Measurements from ENCODE around the gene FRG2.
"Not testable (repeated sequence)": the region's sequence is repeated elsewhere in the genome, so short reads cannot be mapped to it uniquely, and the experiment has no call there.

Gene FRG2

GRCh38 chr4:190019023-190019858, 7.8 kb downstream of the FRG2 start:
- no peaks in the 10 kb centered on the region for H3K9me3 Mint-ChIP-seq
- peaks cover 28% of the 10 kb centered on the region for H3K4me1 Mint-ChIP-seq
- H3K4me3 Mint-ChIP-seq, result peak overlapping the region; percentile 0
- H3K36me3 Mint-ChIP-seq, result peaks cover 2% of the 10 kb centered on the region
- no peak overlapping the region for H3K27ac Mint-ChIP-seq
- peaks cover 51% of the 10 kb centered on the region for H3K27me3 Mint-ChIP-seq

- no peak overlapping the region for H3K4me3 Mint-ChIP-seq
- peaks cover 28% of the 10 kb centered on the region for H3K4me1 Mint-ChIP-seq
- H3K27me3 Mint-ChIP-seq, result peaks cover 55% of the 10 kb centered on the region
- peaks cover 8% of the 10 kb centered on the region for H3K9me3 Mint-ChIP-seq
- H3K36me3 Mint-ChIP-seq, result peaks cover 2% of the 10 kb centered on the region
- H3K27ac Mint-ChIP-seq, result no peak overlapping the region
Measured at GRCh38 chr4:190018201-190018920, 8.7 kb downstream of the FRG2 start.

GRCh38 chr4:190017357-190018200, 9.5 kb downstream of the FRG2 start:
- Mint-ChIP-seq H3K9me3 (peaks cover 10% of the 10 kb centered on the region), H3K27me3 (peaks cover 56% of the 10 kb centered on the region), H3K27ac (no peak overlapping the region), H3K4me1 (peaks cover 28% of the 10 kb centered on the region), H3K36me3 (peaks cover 2% of the 10 kb centered on the region), H3K4me3 (no peak overlapping the region)

- peaks cover 57% of the 10 kb centered on the region for H3K27me3 Mint-ChIP-seq
- H3K9me3 Mint-ChIP-seq, result peaks cover 10% of the 10 kb centered on the region
- H3K4me1 Mint-ChIP-seq, result peaks cover 28% of the 10 kb centered on the region
- H3K36me3 Mint-ChIP-seq, result peaks cover 2% of the 10 kb centered on the region
- H3K27ac Mint-ChIP-seq, result no peak overlapping the region
- no peak overlapping the region for H3K4me3 Mint-ChIP-seq
Measured at GRCh38 chr4:190016369-190017289, 10.4 kb downstream of the FRG2 start.

- H3K4me3 Mint-ChIP-seq, result no peak overlapping the region
- peaks cover 53% of the 10 kb centered on the region for H3K27me3 Mint-ChIP-seq
- H3K9me3 Mint-ChIP-seq, result peaks cover 10% of the 10 kb centered on the region
- peaks cover 22% of the 10 kb centered on the region for H3K4me1 Mint-ChIP-seq
- H3K27ac Mint-ChIP-seq, result no peak overlapping the region
- H3K36me3 Mint-ChIP-seq, result peaks cover 2% of the 10 kb centered on the region
Measured at GRCh38 chr4:190015538-190016368, 11.3 kb downstream of the FRG2 start.

GRCh38 chr4:190014771-190015537, 12.1 kb downstream of the FRG2 start:
- Mint-ChIP-seq H3K27me3 (peaks cover 47% of the 10 kb centered on the region), H3K4me1 (peaks cover 19% of the 10 kb centered on the region), H3K4me3 (no peak overlapping the region), H3K36me3 (peaks cover 2% of the 10 kb centered on the region), H3K9me3 (peaks cover 10% of the 10 kb centered on the region), H3K27ac (no peak overlapping the region)

- H3K9me3 Mint-ChIP-seq, H3K4me3 Mint-ChIP-seq, H3K27ac Mint-ChIP-seq, H3K36me3 Mint-ChIP-seq, H3K4me1 Mint-ChIP-seq, H3K27me3 Mint-ChIP-seq: not testable (repeated sequence)
Measured at GRCh38 chr4:189989941-189990340, 37.1 kb downstream of the FRG2 start.

- Mint-ChIP-seq H3K4me3 (no peak overlapping the region), H3K36me3 (no peaks in the 10 kb centered on the region), H3K27ac (no peak overlapping the region), H3K27me3 (peaks cover 3% of the 10 kb centered on the region), H3K9me3 (no peaks in the 10 kb centered on the region), H3K4me1 (no peaks in the 10 kb centered on the region)
Measured at GRCh38 chr4:189988877-189989431, 38.1 kb downstream of the FRG2 start.

GRCh38 chr4:189985651-189986243, 41.3 kb downstream of the FRG2 start:
- H3K27me3 Mint-ChIP-seq, H3K4me3 Mint-ChIP-seq, H3K9me3 Mint-ChIP-seq, H3K27ac Mint-ChIP-seq, H3K4me1 Mint-ChIP-seq, H3K36me3 Mint-ChIP-seq: not testable (repeated sequence)

- H3K4me3 Mint-ChIP-seq, H3K27ac Mint-ChIP-seq, H3K4me1 Mint-ChIP-seq, H3K9me3 Mint-ChIP-seq, H3K27me3 Mint-ChIP-seq, H3K36me3 Mint-ChIP-seq: not testable (repeated sequence)
Measured at GRCh38 chr4:189984661-189985060, 42.4 kb downstream of the FRG2 start.

GRCh38 chr4:189983916-189984526, 43.0 kb downstream of the FRG2 start:
- H3K27ac Mint-ChIP-seq, H3K9me3 Mint-ChIP-seq, H3K27me3 Mint-ChIP-seq, H3K4me1 Mint-ChIP-seq, H3K4me3 Mint-ChIP-seq, H3K36me3 Mint-ChIP-seq: not testable (repeated sequence)

GRCh38 chr4:189981970-189982369, 45.1 kb downstream of the FRG2 start:
- H3K4me1 Mint-ChIP-seq, result no peaks in the 10 kb centered on the region
- no peaks in the 10 kb centered on the region for H3K27me3 Mint-ChIP-seq
- peak overlapping the region; percentile 8 for H3K27ac Mint-ChIP-seq
- H3K9me3 Mint-ChIP-seq, result no peaks in the 10 kb centered on the region
- H3K4me3 Mint-ChIP-seq, result no peak overlapping the region
- no peaks in the 10 kb centered on the region for H3K36me3 Mint-ChIP-seq

GRCh38 chr4:189980292-189980691, 46.8 kb downstream of the FRG2 start:
- H3K27me3 Mint-ChIP-seq, H3K9me3 Mint-ChIP-seq, H3K36me3 Mint-ChIP-seq, H3K4me1 Mint-ChIP-seq, H3K4me3 Mint-ChIP-seq, H3K27ac Mint-ChIP-seq: not testable (repeated sequence)
